Subcutaneous adipose tissue (tissue), 4 donors: Measurements from ENCODE around the gene PSAP. TPM values are rescaled to one million over a fixed set of nuclear protein-coding genes. Genes with fewer than 3 reads are reported as not detected.

Source experiments
- total RNA-seq, 4 donors: library from RNA; depleted of rRNA; stranded (reverse); fragments of >200 nt; gene quantifications; one replicate each; pipeline ENCODE4 v1.1.0, GENCODE V29; 2016
- TF ChIP-seq, protein P1 (sequence below): fragments of 450-650 bp; IDR thresholded peaks from one replicate; pipeline ENCODE4 v1.5.1; 2016; ENCODE audit warnings: low read depth, mild to moderate bottlenecking, control low read depth, antibody characterized with exemption, moderate library complexity

PSAP gene
- total RNA-seq, 4 donors from 2014 or later = 851 to 2,903 (median 1,278) TPM

GRCh38 chr10:71827852-71828251 is 23.2 kb downstream of the PSAP start:
- TF ChIP-seq, protein P1, sequence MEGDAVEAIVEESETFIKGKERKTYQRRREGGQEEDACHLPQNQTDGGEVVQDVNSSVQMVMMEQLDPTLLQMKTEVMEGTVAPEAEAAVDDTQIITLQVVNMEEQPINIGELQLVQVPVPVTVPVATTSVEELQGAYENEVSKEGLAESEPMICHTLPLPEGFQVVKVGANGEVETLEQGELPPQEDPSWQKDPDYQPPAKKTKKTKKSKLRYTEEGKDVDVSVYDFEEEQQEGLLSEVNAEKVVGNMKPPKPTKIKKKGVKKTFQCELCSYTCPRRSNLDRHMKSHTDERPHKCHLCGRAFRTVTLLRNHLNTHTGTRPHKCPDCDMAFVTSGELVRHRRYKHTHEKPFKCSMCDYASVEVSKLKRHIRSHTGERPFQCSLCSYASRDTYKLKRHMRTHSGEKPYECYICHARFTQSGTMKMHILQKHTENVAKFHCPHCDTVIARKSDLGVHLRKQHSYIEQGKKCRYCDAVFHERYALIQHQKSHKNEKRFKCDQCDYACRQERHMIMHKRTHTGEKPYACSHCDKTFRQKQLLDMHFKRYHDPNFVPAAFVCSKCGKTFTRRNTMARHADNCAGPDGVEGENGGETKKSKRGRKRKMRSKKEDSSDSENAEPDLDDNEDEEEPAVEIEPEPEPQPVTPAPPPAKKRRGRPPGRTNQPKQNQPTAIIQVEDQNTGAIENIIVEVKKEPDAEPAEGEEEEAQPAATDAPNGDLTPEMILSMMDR = no peak

- TF ChIP-seq, protein P1 = no peak
Observed at GRCh38 chr10:71825217-71825616, 25.8 kb downstream of the PSAP start.

DNA sequence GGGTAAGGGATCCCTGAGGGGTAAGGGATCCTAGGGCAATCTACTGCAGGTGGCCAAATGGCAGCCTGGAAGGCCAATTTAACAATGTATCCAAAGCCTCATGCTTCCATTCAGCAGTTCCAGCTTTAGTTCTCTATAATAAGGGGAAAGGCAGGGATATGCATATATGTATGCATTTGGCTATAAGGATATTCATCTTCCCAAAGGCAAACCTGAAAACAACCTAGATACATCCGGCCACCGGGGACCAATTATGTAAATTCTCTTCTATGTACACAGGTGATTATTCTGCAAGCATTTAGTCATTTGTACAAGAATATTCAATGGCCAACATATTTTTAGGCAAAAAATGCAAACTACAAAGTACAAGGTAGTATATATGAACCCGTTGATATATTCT is 26.7 kb downstream of the PSAP start:
- TF ChIP-seq, protein P1 = no peak

- TF ChIP-seq, protein P1 = no peak
Observed at GRCh38 chr10:71823356-71823755, 27.7 kb downstream of the PSAP start.

- TF ChIP-seq, protein P1 = no peak
Observed at GRCh38 chr10:71821909-71822763, 28.9 kb downstream of the PSAP start.

DNA sequence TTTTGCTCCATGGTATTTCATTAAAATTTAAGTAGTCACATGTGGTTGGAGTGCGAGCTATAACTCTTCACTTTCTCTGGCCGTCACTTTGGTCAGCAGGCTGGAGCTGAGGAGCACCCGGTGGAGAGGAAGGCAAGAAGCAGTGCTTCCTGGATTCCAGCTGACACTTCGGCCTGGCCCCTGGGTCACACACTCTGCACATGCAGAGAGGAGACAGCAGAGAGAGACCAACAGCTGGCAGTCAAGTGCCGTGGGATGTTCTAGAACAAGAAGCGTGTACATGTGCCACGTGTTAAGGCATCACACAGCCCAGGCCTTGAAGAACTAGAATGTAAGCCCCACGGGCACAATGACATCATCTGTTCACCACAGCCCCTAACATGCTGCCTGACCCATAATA is 30.1 kb downstream of the PSAP start:
- TF ChIP-seq, protein P1 = no peak

DNA sequence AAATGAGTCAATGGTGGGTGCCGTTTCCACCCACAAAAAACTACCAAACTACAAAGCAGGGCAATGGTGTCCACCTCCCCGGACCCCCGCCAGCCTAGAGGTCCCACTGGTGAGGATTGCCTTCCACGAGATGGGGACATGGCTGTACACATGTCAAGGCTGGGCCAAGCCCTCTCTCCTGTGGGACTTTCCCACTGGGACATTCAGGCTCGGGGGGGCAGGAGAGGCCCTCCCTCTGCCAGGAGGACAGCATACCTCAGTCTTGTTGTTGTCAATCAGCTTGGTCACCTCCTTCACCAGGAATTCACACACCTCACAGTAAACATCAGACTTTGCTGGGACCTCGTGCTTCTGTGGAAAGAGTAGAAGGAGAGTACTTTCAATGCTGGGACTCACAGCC is 31.1 kb downstream of the PSAP start:
- TF ChIP-seq, protein P1 = no peak
